NB4 (cell line): ENCODE results near the gene BCAS3.

Experiments used
- MAX ChIP-seq: IDR thresholded peaks from 2 replicates; pipeline ENCODE4 v1.6.1; 2011; ENCODE audit warnings: low read depth, low read length
- MYC ChIP-seq: IDR thresholded peaks from 2 replicates; pipeline ENCODE4 v1.6.1; 2011; ENCODE audit warnings: low read depth, low read length
- POLR2A ChIP-seq: IDR thresholded peaks from 2 replicates; pipeline ENCODE4 v1.6.1; 2011; ENCODE audit warnings: mild to moderate bottlenecking; ENCODE audit not compliant: insufficient read length; ENCODE audit errors: extremely low read depth
- TF ChIP-seq, protein P1 (sequence below): IDR thresholded peaks from one replicate; pipeline ENCODE4 v1.5.1; 2012; ENCODE audit warnings: low read depth, low read length

GRCh38 chr17:60757437-60757836 is 79.8 kb downstream of the BCAS3 start:
- TF ChIP-seq, protein P1, sequence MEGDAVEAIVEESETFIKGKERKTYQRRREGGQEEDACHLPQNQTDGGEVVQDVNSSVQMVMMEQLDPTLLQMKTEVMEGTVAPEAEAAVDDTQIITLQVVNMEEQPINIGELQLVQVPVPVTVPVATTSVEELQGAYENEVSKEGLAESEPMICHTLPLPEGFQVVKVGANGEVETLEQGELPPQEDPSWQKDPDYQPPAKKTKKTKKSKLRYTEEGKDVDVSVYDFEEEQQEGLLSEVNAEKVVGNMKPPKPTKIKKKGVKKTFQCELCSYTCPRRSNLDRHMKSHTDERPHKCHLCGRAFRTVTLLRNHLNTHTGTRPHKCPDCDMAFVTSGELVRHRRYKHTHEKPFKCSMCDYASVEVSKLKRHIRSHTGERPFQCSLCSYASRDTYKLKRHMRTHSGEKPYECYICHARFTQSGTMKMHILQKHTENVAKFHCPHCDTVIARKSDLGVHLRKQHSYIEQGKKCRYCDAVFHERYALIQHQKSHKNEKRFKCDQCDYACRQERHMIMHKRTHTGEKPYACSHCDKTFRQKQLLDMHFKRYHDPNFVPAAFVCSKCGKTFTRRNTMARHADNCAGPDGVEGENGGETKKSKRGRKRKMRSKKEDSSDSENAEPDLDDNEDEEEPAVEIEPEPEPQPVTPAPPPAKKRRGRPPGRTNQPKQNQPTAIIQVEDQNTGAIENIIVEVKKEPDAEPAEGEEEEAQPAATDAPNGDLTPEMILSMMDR = no peak
- TF ChIP-seq MAX = no peak
- no peak for TF ChIP-seq POLR2A
- TF ChIP-seq MYC = no peak
